Activated T-cell treated with anti-CD3 and anti-CD28 coated beads for 48 hours (primary cell): ENCODE data around the gene SULT1A1.
"Not testable (repeated sequence)": the region's sequence is repeated elsewhere in the genome, so short reads cannot be mapped to it uniquely, and the experiment has no call there.

Experiments
- DNase-seq: peaks from one replicate; pipeline ENCODE4 v3.0.0-alpha.2; 2020; ENCODE audit warnings: low read depth

SULT1A1 gene

DNA sequence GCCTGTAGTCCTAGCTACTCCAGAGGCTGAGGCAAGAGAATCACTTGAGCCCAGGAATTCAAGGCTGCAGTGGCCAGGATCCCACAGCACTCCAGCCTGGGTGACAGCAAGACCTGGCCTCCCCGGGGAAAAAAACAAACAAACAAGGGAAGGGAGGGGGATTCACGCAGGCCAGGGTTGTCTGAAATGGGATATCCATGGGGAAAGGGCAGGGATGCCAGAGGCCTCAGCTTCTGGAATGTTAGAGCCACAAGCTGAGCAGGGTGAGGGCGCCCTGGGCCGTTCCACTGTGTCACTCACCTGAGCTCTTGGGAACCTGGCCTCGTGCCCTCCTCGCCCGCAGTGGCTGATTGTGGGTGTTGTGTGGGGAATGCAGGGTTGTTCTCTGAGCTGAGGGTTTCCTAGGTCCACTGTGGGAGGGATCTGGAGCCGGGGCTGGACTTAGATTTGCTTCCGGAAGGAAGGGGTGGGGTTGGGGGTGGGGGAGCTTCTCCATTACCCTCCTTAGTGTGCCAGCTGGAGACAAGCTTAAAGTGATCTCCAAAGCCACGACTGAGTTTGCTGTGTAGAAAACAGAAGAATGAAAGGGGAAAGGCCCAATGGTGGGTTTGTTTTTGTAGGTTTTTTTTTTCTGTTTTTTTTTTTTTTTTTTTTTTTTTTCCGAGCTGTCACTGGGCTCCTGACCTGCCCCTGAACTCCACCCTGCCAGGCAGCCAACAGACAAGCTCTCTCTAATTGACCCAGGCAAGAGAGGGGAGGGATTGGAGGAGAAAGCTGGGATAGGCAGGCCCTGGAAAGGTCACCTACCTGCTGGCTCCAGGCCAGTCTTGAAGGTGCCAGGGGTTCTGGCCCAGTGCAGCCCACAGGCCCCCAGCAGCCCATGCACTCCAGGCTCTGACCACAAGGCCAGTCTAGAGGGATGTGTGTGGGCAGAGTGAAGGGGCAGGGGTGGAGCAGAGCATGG, at the start of gene SULT1A1:
Gene SULT1A1, minus strand, starts transcription at position 414 of the 964 bp plus-strand sequence. CDS start 1,189 bp downstream, outside the sequence.
- DNase-seq = no peak

DNA sequence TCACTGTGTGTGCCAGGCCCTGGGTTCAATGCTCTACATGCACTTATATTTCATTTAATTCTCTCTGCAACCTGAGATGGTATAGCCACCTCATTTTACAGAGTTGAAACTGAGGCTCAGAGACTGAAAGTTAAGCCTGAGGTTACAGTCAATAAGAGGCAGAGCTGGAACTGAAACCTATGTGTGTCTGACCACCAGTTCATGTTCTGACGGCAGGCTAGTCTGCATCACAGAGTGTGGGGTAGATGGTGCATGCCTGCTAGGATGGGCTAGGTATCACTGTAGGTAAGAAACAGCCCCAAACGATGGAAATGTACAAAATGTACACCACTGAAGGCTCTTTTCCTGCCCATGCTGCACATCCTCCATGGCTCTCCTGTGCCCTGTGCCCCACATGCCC, 30.1 kb upstream of the SULT1A1 start:
- not testable (repeated sequence) for DNase-seq

DNA sequence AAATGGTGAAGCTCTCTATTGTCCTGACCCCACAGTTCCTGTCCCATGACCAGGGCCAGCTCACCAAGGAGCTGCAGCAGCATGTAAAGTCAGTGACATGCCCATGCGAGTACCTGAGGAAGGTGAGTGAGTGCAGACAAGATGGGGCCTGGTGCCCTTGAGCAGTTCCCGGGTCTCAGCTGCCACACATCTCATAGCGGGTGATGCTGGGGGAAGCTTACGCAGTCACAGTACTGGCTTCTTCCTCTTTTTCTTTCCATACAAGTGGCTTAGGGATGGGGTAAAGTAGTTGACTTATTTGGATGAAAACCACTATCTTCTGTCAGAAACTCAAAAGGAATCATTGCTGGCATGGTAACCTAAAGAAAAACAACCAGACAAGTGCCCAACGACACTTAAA, 28.5 kb upstream of the SULT1A1 start:
- not testable (repeated sequence) for DNase-seq

DNA sequence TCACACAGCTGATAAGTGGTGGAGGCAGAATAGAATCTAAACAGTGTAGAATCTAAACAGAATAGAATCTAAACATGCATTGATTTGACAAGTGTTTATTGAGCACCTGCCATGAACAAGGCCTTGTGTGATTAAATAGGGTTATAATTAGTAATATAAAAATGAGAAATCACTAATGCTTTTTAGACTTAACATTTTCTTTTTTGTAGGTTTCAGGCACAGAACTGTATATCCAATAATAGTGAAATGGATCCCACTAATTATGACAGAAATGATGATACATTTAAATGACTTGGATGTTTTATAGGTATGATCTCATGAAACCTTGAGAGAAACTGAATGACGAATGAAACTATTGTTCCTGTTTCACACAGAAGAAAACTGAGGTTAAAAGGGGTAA, 27.9 kb upstream of the SULT1A1 start, which contains the start of gene NPIPB8:
Gene NPIPB8, plus strand, starts transcription at position 301 of the 400 bp plus-strand sequence. CDS start 296 bp downstream, outside the sequence.
- DNase-seq = not testable (repeated sequence)

DNA sequence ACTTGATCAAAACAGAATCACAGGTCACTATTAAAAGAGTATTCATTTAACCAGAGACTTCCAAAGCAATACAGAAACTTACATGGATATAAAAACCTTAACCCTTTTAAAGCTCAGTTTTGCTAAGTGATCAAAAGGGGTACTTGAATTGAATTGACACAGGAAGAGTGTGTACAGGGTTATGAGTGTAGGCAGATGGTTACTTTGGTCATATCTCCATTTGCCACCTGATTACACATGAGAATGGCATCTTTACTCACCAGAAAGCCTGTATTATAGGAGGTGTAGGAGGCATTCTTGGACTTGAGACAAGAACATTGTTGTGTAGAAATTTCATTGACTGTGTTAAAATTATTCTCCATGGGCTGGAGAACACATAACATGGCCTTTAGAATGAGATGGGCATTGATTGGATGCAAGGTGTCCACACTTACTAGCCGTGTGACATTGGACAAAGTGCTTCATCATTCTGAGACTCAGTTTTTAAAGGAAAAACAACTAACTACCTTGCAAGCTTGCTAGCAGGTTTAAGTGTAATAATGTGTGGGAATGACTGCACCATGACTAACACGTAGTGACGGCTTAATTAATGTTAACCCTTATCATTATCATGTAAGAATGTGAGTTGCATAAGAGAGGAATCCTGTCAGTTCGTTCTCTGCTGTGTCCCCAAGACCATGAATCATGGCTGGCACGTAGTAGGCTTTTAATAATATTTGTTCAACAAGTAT, 26.4 kb upstream of the SULT1A1 start:
- DNase-seq = not testable (repeated sequence)

DNA sequence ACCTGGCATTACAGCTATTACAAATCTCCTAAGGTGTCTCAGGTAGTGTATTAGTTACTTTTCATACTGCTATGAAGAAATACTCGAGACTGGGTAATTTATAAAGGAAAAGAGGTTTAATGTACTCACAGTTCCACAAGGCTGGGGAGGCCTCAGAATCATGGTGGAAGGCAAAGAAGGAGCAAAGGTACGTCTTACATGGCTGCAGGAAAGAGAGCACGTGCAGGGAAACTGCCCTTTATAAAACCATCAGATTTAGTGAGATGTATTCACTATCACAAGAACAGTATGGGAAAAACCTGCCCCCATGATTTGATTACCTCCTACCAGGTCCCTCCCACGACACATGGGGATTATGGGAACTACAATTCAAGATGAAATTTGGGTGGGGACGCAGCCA, 21.1 kb upstream of the SULT1A1 start:
- DNase-seq = not testable (repeated sequence)

DNA sequence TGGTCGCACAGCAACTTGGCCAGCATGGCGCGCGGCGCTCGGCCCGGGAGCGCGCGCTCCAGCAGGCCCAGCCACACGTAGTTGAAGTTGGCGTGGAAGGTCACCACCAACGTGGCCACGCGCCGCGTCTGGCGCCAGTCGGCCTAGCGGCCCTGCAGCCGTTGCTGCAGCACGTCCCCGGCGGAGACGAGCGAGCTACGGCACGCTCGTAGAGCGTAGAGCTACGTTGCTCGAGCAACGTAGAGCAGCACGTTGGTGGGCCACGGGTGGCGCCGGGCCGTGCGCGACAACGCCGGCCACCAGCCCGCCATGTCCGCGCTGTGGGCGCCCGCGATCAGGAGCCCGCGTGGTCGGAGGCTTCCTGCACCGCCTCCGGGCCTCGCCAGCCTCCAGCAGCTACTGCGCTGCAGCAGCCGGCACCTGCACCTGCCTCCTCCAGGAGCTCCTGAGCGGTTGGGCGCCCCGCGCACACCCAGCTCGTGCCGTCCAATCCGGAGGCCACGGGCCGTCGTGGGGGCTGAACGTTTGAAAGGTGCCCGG, 13.4 kb upstream of the SULT1A1 start:
- DNase-seq = peak; percentile 69

DNA sequence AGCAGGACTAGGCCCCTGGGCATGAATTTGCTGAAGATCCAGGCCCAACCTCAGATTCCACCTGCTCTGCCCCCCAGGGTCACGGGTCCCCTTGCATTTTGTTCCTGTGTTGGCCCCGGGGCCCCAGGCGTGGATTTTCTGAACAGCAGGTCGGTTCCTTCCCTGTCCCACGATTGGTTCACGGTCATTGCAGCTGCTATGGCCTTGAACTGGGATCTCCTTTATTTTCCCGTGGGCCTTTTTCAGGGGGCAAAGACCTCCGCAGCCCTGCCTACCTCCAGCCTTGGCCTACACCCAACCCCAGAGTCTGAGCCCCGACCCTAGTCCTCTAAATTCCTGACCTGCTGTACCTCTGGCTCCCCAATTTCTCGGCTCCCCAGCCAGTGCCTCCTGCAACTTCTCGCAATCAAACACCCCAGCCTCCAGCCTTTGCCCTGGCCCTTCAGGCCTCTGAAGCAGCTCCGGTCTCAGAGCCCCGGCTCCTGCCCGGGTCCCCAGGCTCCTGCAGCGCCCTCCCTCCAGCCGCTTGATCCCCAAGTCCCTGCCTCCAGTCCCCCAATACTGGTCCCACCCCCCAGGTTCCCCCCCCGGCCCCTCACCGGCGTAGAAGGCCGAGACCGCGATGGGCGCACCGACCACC, 12.8 kb upstream of the SULT1A1 start:
- not testable (repeated sequence) for DNase-seq

DNA sequence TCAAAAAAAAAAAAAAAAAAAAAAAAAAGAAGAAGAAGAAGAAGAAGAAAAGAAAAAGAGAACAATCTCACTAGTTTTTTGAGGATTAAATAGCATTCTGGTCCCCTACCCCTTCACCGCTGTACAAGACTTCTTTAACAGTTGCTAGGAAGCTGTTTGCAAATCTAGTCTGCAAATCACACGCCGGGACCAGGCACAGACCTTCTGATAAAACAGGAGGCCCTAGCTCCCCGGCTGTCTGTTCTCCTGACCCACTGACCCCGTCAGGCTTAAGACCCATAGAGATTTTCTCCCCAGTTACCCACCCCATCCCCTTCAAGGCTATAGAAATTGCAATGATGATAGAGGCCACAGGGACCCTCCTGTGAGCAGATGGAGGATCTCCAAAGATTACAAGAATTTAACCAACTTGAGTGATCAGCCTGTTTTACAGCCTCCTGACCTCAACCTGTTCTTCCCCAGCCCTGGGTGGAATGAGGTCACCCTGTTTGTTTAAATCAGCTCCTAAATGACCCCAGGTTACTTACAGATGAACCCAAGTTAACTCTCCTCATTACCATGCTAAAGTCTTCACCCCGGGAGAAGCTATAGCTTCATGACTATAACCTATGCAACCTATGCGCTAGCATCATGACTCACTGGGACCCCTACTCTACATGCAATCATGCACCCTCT, 11.8 kb upstream of the SULT1A1 start:
- no peak for DNase-seq

DNA sequence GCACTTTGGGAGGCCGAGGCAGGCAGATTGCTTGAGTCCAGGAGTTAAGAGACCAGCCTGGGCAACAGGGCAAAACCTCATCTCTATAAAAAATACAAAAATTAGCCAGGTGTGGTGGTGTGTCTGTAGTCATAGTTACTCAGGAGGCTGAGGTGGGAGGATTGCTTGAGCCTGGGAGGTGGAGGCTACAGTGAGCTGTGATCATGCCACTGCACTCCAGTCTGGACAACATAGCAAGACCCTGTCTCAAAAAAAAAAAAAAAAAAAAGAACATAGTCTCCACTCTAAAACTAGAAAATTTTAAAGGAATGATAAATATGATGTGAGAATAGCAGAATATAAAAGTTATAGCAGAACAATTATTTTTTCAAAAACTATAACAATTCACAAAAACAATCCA, 10.5 kb upstream of the SULT1A1 start:
- not testable (repeated sequence) for DNase-seq

DNA sequence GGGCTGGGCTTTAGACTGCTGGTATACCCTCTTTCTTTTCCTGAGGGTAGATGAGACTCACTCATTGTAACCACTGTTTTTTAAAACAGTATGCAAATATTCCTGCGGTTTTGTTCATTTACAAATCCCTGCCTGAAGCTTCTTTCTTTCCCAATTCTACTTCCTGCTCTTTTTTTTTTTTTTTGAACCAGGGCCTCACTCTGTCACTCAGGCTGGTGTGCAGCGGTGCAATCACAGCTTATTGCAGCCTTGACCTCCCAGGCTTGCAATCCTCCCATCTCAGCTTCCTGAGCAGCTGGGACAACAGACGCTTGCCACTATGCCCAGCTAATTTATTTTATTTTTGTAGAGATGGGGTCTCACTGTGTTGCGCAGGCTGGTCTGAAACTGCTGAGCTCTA, 8.0 kb upstream of the SULT1A1 start:
- no peak for DNase-seq

DNA sequence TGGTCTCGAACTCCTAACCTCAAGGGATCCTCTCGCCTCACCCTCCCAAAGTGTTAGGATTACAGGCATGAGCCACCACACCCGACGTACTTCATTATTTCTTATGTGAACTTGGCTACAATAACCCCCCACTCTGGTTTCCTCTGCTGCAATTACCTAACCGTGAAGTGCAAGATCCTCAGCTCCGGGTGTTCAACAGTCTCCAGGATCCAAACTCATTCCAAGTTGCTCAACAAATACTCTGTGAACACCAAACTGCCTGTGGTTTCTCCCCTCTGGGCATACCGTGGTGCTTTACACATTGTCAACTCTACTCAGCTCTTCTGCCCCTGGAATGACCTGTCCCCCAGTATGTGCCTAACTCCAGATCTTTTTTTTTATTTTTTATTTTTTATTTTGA, 6.8 kb upstream of the SULT1A1 start:
- no peak for DNase-seq

DNA sequence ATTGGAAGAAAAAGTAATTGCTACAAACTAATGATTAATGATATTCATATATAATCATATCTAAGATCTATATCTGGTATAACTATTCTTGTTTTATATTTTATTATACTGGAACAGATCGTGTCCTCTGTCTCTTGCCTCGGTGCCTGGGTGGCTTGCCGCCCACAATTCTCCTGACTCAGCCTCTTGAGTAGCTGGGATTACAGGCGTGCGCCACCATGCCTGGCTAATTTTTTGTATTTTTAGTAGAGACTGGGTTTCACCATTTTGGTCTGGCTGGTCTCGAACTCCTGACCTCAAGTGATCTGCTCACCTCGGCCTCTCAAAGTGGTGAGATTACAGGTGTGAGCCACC, 6.4 kb upstream of the SULT1A1 start:
- DNase-seq = not testable (repeated sequence)

DNA sequence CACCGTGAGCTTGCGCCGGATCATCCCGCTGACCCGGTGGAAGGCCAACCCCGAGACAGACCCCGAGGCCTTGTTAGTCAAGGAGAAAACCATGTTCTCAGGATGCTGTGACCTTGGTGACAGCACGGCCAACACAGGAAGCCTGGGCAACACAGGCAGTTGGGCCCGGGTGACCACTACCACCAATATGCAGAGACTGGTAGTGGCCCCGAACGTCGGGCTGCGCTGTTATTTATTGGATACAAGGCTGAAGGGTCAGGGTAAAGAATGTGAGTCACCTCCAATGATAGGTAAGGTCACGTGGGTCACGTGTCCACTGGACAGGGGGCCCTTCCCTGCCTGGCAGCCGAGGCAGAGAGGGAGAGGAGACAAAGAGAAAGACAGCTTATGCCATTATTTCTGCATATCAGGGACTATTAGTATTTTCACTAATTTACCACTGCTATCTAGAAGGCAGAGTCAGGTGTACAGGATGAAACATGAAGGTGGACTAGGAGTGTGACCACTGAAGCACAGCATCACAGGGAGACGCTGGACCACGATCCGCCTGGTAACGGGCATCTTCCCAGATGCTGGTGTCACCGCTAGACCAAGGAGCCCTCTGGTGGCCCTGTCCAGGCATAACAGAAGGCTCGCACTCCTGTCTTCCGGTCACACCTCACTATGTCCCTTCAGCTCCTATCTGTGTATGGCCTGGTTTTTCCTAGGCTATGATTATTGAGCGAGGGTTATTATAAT, 5.8 kb upstream of the SULT1A1 start:
- DNase-seq = peak; percentile 12

DNA sequence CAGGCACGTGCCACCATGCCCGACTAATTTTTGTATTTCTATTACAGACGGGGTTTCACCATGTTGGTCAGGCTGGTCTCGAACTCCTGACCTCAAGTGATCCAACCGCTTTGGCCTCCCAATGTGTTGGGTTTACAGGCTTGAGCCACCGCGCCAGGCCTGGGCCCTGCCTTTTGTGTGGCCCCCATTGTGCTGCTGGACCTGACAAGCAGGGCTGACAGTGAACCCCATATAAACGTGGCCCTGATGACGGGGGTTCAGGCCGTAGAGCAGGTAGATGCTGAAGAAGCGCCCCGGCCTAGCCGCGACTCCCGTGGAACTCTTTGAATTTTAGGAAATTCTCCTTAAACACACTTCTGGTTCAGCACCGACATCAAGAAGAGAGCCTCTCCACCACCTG, 4.7 kb upstream of the SULT1A1 start:
- not testable (repeated sequence) for DNase-seq

DNA sequence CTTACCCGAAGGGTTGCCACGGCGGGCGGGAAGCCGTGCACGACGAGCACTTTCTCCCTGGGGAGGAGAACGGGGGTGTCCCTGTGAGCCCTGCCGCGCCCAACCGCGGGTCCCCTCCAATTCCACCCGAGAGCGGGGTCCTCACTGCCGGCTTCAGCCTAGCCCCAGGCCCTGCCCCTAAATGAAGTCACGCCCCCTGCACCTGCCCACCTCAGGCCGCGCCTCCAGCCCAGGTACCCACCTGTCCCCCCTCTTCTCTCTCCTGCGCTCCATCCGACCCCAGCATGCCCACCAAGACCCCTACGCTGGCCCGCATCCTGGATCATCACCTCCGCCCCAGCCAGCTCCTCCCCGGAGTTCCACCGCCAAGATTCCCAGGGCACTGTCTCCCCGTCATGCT, 4.1 kb upstream of the SULT1A1 start:
- not testable (repeated sequence) for DNase-seq

DNA sequence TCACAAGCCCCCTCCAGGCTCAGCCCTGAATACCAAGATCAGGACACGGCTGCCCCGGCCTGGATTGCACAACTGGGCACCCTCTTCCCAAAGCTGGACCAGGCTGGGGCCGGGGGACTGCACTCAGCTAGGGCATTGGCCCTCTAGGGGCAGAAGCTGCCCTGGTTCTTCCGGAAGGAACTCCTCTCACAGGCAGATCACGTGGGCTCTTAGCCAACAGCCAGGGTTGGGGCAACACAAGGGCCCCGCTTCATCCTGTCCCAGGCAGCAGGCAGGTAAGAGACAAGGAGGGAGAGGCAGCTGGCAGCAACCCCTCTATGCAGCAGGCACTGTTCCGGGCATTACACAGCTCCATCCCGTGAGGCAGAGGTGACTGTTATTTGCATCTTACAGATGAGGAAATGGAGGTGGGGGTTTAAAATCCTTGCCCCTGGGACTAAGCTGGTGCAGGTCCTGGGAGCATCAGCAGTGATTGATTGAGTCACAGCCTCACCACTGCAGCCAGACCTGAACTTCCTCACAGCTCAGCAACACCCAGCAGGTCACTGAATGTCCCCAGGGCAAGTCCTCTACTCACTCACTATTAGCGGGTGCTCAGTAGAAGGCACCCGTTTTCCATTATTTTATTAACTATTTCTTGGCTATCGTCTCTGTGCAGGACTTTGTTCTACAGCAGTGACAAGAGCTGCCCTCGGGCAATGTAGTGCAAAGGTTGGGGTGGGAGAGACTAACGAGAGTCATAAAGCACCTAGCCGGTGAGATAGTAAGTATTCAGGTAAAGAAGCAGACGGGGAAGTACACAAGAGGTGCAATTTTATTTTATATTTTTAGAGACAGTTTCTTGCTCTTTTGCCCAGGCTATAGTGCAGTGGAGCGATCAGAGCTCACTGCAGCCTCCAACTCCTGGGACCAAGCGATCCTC, 2.8 kb upstream of the SULT1A1 start:
- DNase-seq = not testable (repeated sequence)

DNA sequence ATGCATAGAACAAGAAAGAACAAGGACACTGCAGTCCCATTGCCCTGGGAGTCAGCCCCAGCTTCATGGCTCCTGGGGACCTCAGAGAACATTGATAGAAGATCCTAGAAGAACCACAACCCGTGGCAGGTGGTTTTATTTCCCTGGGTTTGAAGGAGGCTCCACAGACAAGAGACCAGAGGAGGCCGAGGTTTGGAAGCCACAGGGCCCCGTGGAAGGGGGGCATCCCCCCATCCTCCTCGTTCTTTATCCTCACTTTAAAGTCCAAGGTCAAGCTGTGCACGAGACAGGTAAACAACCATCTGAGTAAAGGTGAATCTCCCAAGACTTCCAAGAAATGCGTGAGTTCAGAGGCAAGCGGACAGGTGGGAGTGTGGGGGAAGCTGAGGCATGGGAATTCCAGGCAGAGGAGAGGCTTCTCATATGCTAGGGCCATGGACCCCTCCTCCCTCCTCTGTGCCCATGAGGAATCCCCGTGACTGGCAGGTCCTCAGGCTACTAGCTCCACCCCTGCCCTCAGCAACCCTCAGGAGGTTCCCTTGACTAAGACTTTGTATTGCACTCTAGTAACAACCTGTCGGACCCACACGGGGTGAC, 849 bp upstream of the SULT1A1 start:
- DNase-seq = no peak

DNA sequence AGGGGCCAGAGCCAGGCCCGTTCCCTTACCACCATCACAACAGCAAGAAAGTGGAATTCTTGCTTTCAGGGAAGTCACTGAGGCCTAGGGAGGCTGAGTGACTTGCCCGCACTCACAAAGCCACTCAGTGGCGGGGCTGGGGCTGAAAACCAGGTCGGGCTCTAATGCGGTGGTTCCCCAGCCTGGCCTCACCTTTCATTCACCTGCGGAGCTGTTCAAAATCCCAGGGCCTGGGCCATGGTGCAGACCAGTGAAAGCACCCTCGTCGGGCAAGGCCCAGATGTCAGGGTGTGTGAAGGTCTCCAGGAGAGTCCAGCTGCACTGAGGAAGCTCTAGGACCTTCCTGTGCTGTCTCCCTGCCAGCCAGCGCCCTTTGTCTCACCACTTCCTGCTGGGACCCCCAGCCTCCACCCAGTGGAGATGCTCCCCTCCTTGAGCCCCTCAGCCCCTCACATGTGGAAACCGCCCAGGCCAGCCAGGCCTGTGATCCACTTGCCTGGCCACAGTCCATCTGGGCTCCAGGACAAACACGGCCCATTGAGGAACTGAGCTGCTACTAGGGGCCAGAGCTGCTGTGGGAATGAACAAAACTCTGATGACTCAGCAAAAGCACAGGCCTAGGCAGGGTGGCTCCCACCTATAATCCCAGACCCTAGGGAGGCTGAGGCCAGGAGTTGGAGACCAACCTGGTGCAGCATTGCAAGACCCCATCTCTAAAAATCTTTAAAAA, 812 bp downstream of the SULT1A1 start:
- not testable (repeated sequence) for DNase-seq
